Endothelial cell of umbilical vein (primary cell): ENCODE data around the gene AGAP3. TPM values are rescaled to one million over a fixed set of nuclear protein-coding genes. Genes with fewer than 3 reads are reported as not detected.
A peak's percentile ranks its signal among the peaks of the same experiment; 100 is the strongest.

Experiments used
- BruUV-seq: library from RNA; stranded (reverse); fragments of 400-500 nt; replicated peaks from 2 replicates; lab custom pipeline; 2021; lab: Mats Ljungman, UMichigan
- CTCF ChIA-PET: fragments of 300-600, 350-600 bp; sonication (Branson Sonifier 250); formaldehyde crosslinking; loops from one replicate; lab custom pipeline; 2021; ENCODE audit warnings: antibody characterized with exemption, inconsistent platforms; lab: Charles Lee
- POLR2A ChIA-PET: fragments of 300-600, 350-600 bp; sonication (Branson Sonifier 250); formaldehyde crosslinking; loops from one replicate; lab custom pipeline; 2021; ENCODE audit warnings: antibody characterized with exemption, inconsistent platforms; lab: Charles Lee
- DNase-seq: peaks from one replicate; pipeline ENCODE4 v3.0.0-alpha.2; 2011; ENCODE audit warnings: low read depth, low spot score
- FAIRE-seq: peaks from 2 replicates; lab custom pipeline; 2011; peaks lifted over from hg19 to GRCh38; lab: Jason Lieb, UNC
- H2AFZ ChIP-seq: 2 replicates; pipeline ENCODE4 v1.6.0; 2012; ENCODE audit warnings: low read depth, low read length, control low read depth, inconsistent platforms
- H3K27ac ChIP-seq: 2 replicates; pipeline ENCODE4 v1.5.1; 2011; ENCODE audit warnings: low read depth, mild to moderate bottlenecking, control low read depth, low read length, moderate library complexity; ENCODE audit not compliant: insufficient read depth
- H3K27me3 ChIP-seq, 2 experiments: 2 replicates each; pipeline versions ENCODE4 v1.6.0 to v1.6.1; 2011; ENCODE audit warnings: low read length in 2 of 2, mixed read lengths in 1 of 2; ENCODE audit not compliant: control insufficient read depth in 2 of 2, insufficient read depth in 2 of 2
- H3K36me3 ChIP-seq, 2 experiments: 2 replicates in 1 of 2; 3 replicates in 1 of 2; pipeline ENCODE4 v1.5.1; 2011; ENCODE audit warnings: low read length in 2 of 2, mild to moderate bottlenecking in 1 of 2, moderate library complexity in 1 of 2; ENCODE audit not compliant: control insufficient read depth in 2 of 2, insufficient read depth in 2 of 2; ENCODE audit errors: extremely low read depth in 1 of 2
- H3K4me1 ChIP-seq: 3 replicates; pipeline ENCODE4 v1.5.1; 2011; ENCODE audit warnings: mild to moderate bottlenecking, low read length; ENCODE audit not compliant: control insufficient read depth, insufficient read depth; ENCODE audit errors: extremely low read depth
- H3K4me2 ChIP-seq: 2 replicates; pipeline ENCODE4 v1.6.1; 2011; ENCODE audit warnings: low read length, control low read depth, mixed read lengths; ENCODE audit not compliant: insufficient read depth
- H3K4me3 ChIP-seq, 3 experiments: fragments of 200-600 bp in 1 of 3; sonication (generic), shearing (Covaris generic) in 1 of 3; replicated peaks in 1 of 3; 2 replicates each; pipeline ENCODE4 v1.5.1; 2011 to 2016; ENCODE audit warnings: control low read depth in 3 of 3, low read length in 3 of 3, mild to moderate bottlenecking in 2 of 3, inconsistent platforms in 1 of 3, low read depth in 1 of 3, moderate library complexity in 1 of 3; ENCODE audit not compliant: insufficient read depth in 1 of 3
- H3K79me2 ChIP-seq: 2 replicates; pipeline ENCODE4 v1.6.0; 2012; ENCODE audit warnings: low read length, inconsistent platforms; ENCODE audit not compliant: control insufficient read depth, insufficient read depth
- H3K9ac ChIP-seq: replicated peaks from 2 replicates; pipeline ENCODE3; 2011; ENCODE audit warnings: low read length, control low read depth; ENCODE audit not compliant: insufficient read depth; ENCODE audit errors: extremely low read depth
- H3K9me1 ChIP-seq: replicated peaks from 3 replicates; pipeline ENCODE4 v1.6.0; 2011; ENCODE audit warnings: mild to moderate bottlenecking, low read length; ENCODE audit not compliant: control insufficient read depth, insufficient read depth; ENCODE audit errors: extremely low read depth
- H3K9me3 ChIP-seq: replicated peaks from 2 replicates; pipeline ENCODE4 v1.5.1; 2012; ENCODE audit warnings: low read length, inconsistent platforms; ENCODE audit not compliant: control insufficient read depth, insufficient read depth
- H4K20me1 ChIP-seq: replicated peaks from 2 replicates; pipeline ENCODE3; 2011; ENCODE audit warnings: mild to moderate bottlenecking, low read length; ENCODE audit not compliant: control insufficient read depth, insufficient read depth; ENCODE audit errors: extremely low read depth
- EZH2 ChIP-seq: IDR thresholded peaks from 2 replicates; pipeline ENCODE4 v1.6.1; 2012; ENCODE audit warnings: borderline replicate concordance, low read depth, mild to moderate bottlenecking, moderate library complexity, low read length, inconsistent platforms; ENCODE audit not compliant: severe bottlenecking
- FOS ChIP-seq: IDR thresholded peaks from 2 replicates; pipeline ENCODE4 v1.6.1; 2011; ENCODE audit warnings: mild to moderate bottlenecking, low read length, moderate library complexity, borderline replicate concordance; ENCODE audit not compliant: insufficient read depth
- JUN ChIP-seq: IDR thresholded peaks from 2 replicates; pipeline ENCODE4 v1.6.1; 2011; ENCODE audit warnings: borderline replicate concordance, low read depth; ENCODE audit not compliant: insufficient read length, insufficient read depth
- MYC ChIP-seq: IDR thresholded peaks from one replicate; pipeline ENCODE4 v1.6.1; 2011; ENCODE audit warnings: mild to moderate bottlenecking, low read depth, low read length
- POLR2A ChIP-seq: IDR thresholded peaks from 2 replicates; pipeline ENCODE4 v1.6.1; 2012; ENCODE audit warnings: low read depth, mild to moderate bottlenecking, control low read depth, low read length
- dilution Hi-C: fragments of 300-500 bp; cut with MboI; formaldehyde crosslinking; loops from one replicate; pipeline ENCODE4 v1.15.0; 2019; ENCODE audit warnings: low sequenced_read_pairs; ENCODE audit not compliant: extremely low pct_ligation_motif_present
- intact Hi-C: fragments of 100-400 bp; cut with micrococcal nuclease; formaldehyde crosslinking; loops from one replicate; pipeline ENCODE4 v1.10.0; 2022
- polyA plus RNA-seq, 4 experiments: library from polyadenylated mRNA; depleted of rRNA in 3 of 4; stranded (reverse) in 3 of 4; unstranded in 1 of 4; fragments of >200 nt; gene quantifications; 2 replicates each; pipeline versions ENCODE4 v1.2.1 to v1.2.3, GENCODE V29; 2011 to 2012; ENCODE audit warnings: missing spikeins in 1 of 4
- total RNA-seq: library from RNA; stranded (reverse); gene quantifications from 2 replicates; pipeline ENCODE4 v1.2.3, GENCODE V29; 2021
- TF ChIP-seq, protein P1 (sequence below): IDR thresholded peaks from 2 replicates; pipeline ENCODE4 v1.6.1; 2011; ENCODE audit not compliant: insufficient read depth, insufficient read length
- TF ChIP-seq, protein P2 (sequence below), 2 donors: IDR thresholded peaks; 1 replicate in 1 of 2; 2 replicates in 1 of 2; pipeline ENCODE4 v1.5.1; 2011; ENCODE audit warnings: low read length in 2 of 2, mild to moderate bottlenecking in 2 of 2, moderate library complexity in 2 of 2, control low read depth in 1 of 2, inconsistent platforms in 1 of 2, low read depth in 1 of 2; ENCODE audit not compliant: insufficient read depth in 1 of 2; ENCODE audit errors: extremely low read depth in 1 of 2

Gene AGAP3
- total and polyA plus RNA-seq, 2 donors (not counting 3 experiments of a cell fraction or from before 2014, with no cell fraction given): 171 to 174 TPM

- Histone ChIP-seq H2AFZ (no peak overlapping the region), H3K4me2 (no peak overlapping the region), H4K20me1 (no peaks in the 10 kb centered on the region), H3K9me1 (no peaks in the 10 kb centered on the region), H3K9ac (peak overlapping the region; percentile 52), H3K27me3 (no peaks in the 10 kb centered on the region), H3K4me1 (peaks cover 20% of the 10 kb centered on the region), H3K4me3 (no peak overlapping the region), H3K9me3 (no peaks in the 10 kb centered on the region), H3K36me3 (peaks cover 0 to 8% of the 10 kb centered on the region in 2 experiments), H3K27ac (peak overlapping the region; percentile 85), H3K79me2 (no peaks in the 10 kb centered on the region)
- DNase-seq: no peak
- BruUV-seq: no TSS peak
- dilution Hi-C loops (no loop called here), intact Hi-C loops (loop anchor here (1.0 to 2.0 kb wide), 4 partner anchors 11 to 49 kb away; partner anchors contain the start of gene ABCB8)
- FAIRE-seq: peak; percentile 4
- CTCF ChIA-PET: interaction anchor here (1.0 to 2.0 kb wide), 10 partner anchors 9 to 77 kb away, joined by 3 to 8 read pairs (median 5); partner anchors contain the start of gene ABCB8
- POLR2A ChIA-PET: no interaction called here
- TF ChIP-seq, protein P1, sequence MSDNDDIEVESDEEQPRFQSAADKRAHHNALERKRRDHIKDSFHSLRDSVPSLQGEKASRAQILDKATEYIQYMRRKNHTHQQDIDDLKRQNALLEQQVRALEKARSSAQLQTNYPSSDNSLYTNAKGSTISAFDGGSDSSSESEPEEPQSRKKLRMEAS: no peak
- TF ChIP-seq, protein P2, sequence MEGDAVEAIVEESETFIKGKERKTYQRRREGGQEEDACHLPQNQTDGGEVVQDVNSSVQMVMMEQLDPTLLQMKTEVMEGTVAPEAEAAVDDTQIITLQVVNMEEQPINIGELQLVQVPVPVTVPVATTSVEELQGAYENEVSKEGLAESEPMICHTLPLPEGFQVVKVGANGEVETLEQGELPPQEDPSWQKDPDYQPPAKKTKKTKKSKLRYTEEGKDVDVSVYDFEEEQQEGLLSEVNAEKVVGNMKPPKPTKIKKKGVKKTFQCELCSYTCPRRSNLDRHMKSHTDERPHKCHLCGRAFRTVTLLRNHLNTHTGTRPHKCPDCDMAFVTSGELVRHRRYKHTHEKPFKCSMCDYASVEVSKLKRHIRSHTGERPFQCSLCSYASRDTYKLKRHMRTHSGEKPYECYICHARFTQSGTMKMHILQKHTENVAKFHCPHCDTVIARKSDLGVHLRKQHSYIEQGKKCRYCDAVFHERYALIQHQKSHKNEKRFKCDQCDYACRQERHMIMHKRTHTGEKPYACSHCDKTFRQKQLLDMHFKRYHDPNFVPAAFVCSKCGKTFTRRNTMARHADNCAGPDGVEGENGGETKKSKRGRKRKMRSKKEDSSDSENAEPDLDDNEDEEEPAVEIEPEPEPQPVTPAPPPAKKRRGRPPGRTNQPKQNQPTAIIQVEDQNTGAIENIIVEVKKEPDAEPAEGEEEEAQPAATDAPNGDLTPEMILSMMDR (IDR thresholded peaks at IDR 0.05; ENCODE audit: extremely low read depth in 1 of 2, insufficient read depth in 1 of 2, low read depth in 1 of 2, low read length in 2 of 2): no peak
- no peak for TF ChIP-seq MYC
- no peak for TF ChIP-seq EZH2
- TF ChIP-seq FOS: no peak
- no peak for TF ChIP-seq JUN
- no peak for TF ChIP-seq POLR2A
Measured at GRCh38 chr7:151039850-151040548, 46.3 kb upstream of the AGAP3 start.
